ENCODE measurements around the gene RIMKLB. TPM values are rescaled to one million over a fixed set of nuclear protein-coding genes. Genes with fewer than 3 reads are reported as not detected.
"Not testable (repeated sequence)": the region's sequence is repeated elsewhere in the genome, so short reads cannot be mapped to it uniquely, and the experiment has no call there.

Gene RIMKLB
- total and polyA plus RNA-seq, 11 donors: 7.4 to 16.9 (median 11.9) TPM

- H3K9me3 ChIP-seq: no peaks in the 10 kb centered on the region
- ATAC-seq (peak in 3 of 4 donors; percentile 44 to 69 (median 45)), DNase-seq (no peak)
- H3K4me1 ChIP-seq: peaks cover 0 to 26% (median 4%) of the 10 kb centered on the region in 12 donors
- no peak overlapping the region for H3K4me3 ChIP-seq
- H3K27me3 ChIP-seq: no peaks in the 10 kb centered on the region
- no peak overlapping the region for H3K27ac ChIP-seq
- intact Hi-C loops (cut with DNase I): loop anchor here in 5 of 10 donors (2.0 to 10.0 kb wide), 6 partner anchors 76 to 263 kb away; no protein-coding TSS in a partner anchor
- TF ChIP-seq CTCF (IDR thresholded peaks at IDR 0.05) (no peak), POLR2A (IDR thresholded peaks at IDR 0.05) (no peak)
- peaks cover 0 to 23% (median 6%) of the 10 kb centered on the region in 9 donors for H3K36me3 ChIP-seq
- 41 to 53% (median 48%) methylated on average over 2 of the region's 2 CpGs for WGBS, 4 donors
Measured at GRCh38 chr12:8781381-8782127, 83.8 kb downstream of the RIMKLB start.

- Histone ChIP-seq H3K4me3 (no peak overlapping the region), H3K36me3 (peaks cover 0 to 13% (median 6%) of the 10 kb centered on the region in 9 donors), H3K9me3 (no peaks in the 10 kb centered on the region), H3K27me3 (no peaks in the 10 kb centered on the region), H3K4me1 (peaks cover 0 to 21% (median 4%) of the 10 kb centered on the region in 12 donors), H3K27ac (no peak overlapping the region)
- no peak for DNase-seq
- TF ChIP-seq POLR2A (IDR thresholded peaks at IDR 0.05): no peak
- TF ChIP-seq CTCF (IDR thresholded peaks at IDR 0.05): no peak
- intact Hi-C loops (cut with DNase I): loop anchor here in 5 of 10 donors (5.0 to 10.0 kb wide), 5 partner anchors 73 to 260 kb away; no protein-coding TSS in a partner anchor
- no peak for ATAC-seq
Measured at GRCh38 chr12:8784290-8784888, 86.6 kb downstream of the RIMKLB start.

- WGBS, 4 donors: 77 to 90% (median 82%) methylated on average over 4 of the region's 4 CpGs
- ATAC-seq (no peak), DNase-seq (no peak)
- H3K9me3 ChIP-seq: no peaks in the 10 kb centered on the region
- H3K27ac ChIP-seq: no peak overlapping the region
- TF ChIP-seq CTCF (IDR thresholded peaks at IDR 0.05) (no peak), POLR2A (IDR thresholded peaks at IDR 0.05) (no peak)
- peaks cover 0 to 10% (median 2%) of the 10 kb centered on the region in 12 donors for H3K4me1 ChIP-seq
- no peak overlapping the region for H3K4me3 ChIP-seq
- no peaks in the 10 kb centered on the region for H3K27me3 ChIP-seq
- H3K36me3 ChIP-seq: peaks cover 0 to 13% (median 6%) of the 10 kb centered on the region in 9 donors
- intact Hi-C loops (cut with DNase I): loop anchor here in 3 of 10 donors (10.0 kb wide), 3 partner anchors 79 to 259 kb away; no protein-coding TSS in a partner anchor
Measured at GRCh38 chr12:8785499-8785898, 87.7 kb downstream of the RIMKLB start.

- not testable (repeated sequence) for DNase-seq, H3K27ac ChIP-seq, H3K9me3 ChIP-seq, H3K4me1 ChIP-seq, ATAC-seq, H3K27me3 ChIP-seq, H3K4me3 ChIP-seq
- intact Hi-C loops (cut with DNase I): loop anchor here in 3 of 10 donors (10.0 kb wide), 3 partner anchors 78 to 258 kb away; no protein-coding TSS in a partner anchor
- WGBS, 4 donors: 91 to 98% (median 96%) methylated on average over 10 to 28 of the region's 28 CpGs
- H3K36me3 ChIP-seq: peaks cover 0 to 13% (median 6%) of the 10 kb centered on the region in 9 donors
Measured at GRCh38 chr12:8787206-8787605, 89.4 kb downstream of the RIMKLB start.

GRCh38 chr12:8788706-8789105 is 90.9 kb downstream of the RIMKLB start:
- not testable (repeated sequence) for H3K36me3 ChIP-seq, DNase-seq, ATAC-seq, H3K27ac ChIP-seq, H3K4me1 ChIP-seq, H3K9me3 ChIP-seq, H3K27me3 ChIP-seq
- peak overlapping the region in 3 of 12 donors; percentile 9 to 46 (median 9) for H3K4me3 ChIP-seq
- WGBS, 4 donors: 59 to 78% (median 69%) methylated on average over 8 to 13 of the region's 13 CpGs
- intact Hi-C loops (cut with DNase I): loop anchor here in 3 of 10 donors (10.0 kb wide), 3 partner anchors 76 to 256 kb away; no protein-coding TSS in a partner anchor

GRCh38 chr12:8789341-8790013 is 91.7 kb downstream of the RIMKLB start:
- intact Hi-C loops (cut with DNase I): loop anchor here in 3 of 10 donors (10.0 kb wide), 3 partner anchors 75 to 255 kb away; no protein-coding TSS in a partner anchor
- not testable (repeated sequence) for H3K27ac ChIP-seq, ATAC-seq, H3K27me3 ChIP-seq, H3K36me3 ChIP-seq, H3K9me3 ChIP-seq, DNase-seq, H3K4me1 ChIP-seq
- WGBS, 4 donors: 77 to 82% (median 81%) methylated on average over 9 to 13 of the region's 13 CpGs
- peak overlapping the region in 1 of 12 donors; percentile 46 for H3K4me3 ChIP-seq

- H3K36me3 ChIP-seq; intact Hi-C loops (cut with DNase I); H3K9me3 ChIP-seq; H3K4me3 ChIP-seq; H3K27me3 ChIP-seq; ATAC-seq; H3K27ac ChIP-seq; DNase-seq; H3K4me1 ChIP-seq: not testable (repeated sequence)
- WGBS, 4 donors: 94 to 100% (median 96%) methylated on average over 4 of the region's 4 CpGs
Measured at GRCh38 chr12:8793226-8793625, 95.4 kb downstream of the RIMKLB start.
